ENCODE results near the gene MED13L.

DNA sequence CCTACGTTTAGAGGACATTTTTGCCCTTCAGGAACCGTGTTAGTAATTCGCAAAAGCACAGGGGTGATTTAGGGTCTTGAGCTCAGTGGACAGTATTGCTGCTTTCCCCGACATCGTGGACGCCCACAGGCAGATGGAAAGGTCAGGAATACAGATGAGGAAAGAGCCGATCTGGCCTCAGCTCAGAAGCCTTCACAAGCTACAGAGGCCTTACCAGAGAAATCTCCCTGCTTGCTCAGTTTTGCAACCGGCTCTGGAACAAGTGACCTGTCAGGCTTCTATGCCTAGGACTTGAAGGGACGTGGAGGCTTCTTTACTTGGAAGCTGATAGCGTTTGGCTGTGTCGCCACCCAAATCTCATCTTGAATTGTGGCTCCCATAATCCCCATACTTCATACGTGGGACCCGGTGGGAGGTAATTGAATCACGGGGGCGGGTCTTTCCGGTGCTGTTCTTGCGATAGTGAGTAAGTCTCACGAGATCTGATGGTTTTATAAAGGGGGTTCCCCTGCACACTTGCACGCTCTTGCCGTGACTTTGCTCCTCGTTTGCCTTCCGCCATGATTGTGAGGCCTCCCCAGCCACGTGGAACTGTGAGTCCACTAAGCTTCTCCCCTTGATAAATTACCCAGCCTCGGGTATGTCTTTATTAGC is 332.5 kb downstream of the MED13L start:
- TF ChIP-seq, protein P1, sequence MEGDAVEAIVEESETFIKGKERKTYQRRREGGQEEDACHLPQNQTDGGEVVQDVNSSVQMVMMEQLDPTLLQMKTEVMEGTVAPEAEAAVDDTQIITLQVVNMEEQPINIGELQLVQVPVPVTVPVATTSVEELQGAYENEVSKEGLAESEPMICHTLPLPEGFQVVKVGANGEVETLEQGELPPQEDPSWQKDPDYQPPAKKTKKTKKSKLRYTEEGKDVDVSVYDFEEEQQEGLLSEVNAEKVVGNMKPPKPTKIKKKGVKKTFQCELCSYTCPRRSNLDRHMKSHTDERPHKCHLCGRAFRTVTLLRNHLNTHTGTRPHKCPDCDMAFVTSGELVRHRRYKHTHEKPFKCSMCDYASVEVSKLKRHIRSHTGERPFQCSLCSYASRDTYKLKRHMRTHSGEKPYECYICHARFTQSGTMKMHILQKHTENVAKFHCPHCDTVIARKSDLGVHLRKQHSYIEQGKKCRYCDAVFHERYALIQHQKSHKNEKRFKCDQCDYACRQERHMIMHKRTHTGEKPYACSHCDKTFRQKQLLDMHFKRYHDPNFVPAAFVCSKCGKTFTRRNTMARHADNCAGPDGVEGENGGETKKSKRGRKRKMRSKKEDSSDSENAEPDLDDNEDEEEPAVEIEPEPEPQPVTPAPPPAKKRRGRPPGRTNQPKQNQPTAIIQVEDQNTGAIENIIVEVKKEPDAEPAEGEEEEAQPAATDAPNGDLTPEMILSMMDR (IDR thresholded peaks at IDR 0.05): no peak
- TF ChIP-seq EP300 (IDR thresholded peaks at IDR 0.05): no peak
- no peak for TF ChIP-seq POLR2A (IDR thresholded peaks at IDR 0.05)
